HG03354 (cell line): Measurements from ENCODE around the gene RBM19.

Source experiments
- ATAC-seq: cut with Tn5 transposase; IDR thresholded peaks from one replicate; pipeline ENCODE4 v1.9.1; 2021; ENCODE audit warnings: mild to moderate bottlenecking; ENCODE audit not compliant: unreplicated experiment, poor library complexity, severe bottlenecking

Gene RBM19

DNA sequence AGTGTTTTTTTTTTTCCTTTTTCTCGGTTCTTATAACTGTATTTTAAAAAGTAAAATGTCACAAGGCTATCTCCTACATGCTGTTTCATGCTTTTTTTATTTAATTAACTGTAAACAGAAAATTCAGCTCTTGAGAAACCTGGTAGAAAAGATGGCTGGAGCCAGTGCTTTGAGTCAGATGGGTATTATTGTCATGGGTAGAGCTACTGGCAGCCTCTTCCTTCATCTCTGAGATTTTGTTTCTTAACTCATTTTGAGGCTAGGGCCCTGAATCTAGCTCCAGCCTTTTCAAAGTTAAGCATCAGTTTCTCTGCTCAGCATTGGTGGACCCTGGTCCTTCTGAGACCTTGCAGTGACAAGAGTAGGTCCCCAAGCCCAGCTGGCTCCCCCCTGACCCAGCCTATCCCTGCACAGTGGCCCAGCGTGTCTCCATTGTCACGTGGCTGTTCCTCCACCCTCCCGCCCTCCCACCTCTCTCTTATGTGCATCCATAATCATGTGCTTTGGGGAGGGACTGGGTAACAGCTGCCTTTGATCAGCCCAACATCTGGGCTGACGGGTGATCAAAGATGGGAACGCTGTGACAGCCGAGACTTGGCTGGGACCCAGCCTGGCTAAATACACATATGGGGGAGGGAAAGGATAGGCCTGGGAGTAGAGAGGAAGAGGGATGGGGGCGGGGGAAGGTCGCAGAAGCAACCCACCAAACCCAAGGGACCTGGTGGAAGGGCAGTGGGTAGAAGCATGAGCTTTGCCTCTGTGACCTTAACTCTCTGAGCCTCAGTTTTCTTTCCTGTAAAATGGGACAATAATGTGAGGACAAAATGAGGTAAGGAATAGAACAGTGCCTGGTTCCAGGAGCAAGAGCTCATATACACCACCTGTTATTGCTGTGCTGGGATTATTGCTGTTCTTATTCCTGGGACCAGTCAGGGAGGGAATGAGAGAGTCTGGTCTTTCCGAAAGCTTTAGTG lies 24.4 kb upstream of the RBM19 start:
- no peak for ATAC-seq

DNA sequence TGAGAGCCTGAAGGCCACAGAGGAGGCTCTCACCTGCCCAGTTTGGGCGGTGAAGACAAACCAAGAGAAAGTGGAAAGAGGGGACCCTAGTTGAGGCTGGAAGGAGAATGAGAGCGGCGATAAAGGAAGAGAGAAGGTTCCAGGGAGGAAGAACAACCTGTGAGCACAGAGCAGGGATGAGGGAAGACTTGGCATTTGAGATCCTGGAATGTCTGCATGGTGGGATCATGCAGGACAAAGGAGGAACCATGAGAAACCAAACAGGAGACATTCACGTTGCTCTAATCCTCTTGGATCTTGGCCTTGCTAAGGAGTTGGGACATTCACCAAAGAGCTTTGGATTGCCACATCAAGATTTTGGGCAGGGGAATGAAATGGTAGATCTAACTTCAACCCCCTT lies 22.9 kb upstream of the RBM19 start:
- ATAC-seq, result no peak

DNA sequence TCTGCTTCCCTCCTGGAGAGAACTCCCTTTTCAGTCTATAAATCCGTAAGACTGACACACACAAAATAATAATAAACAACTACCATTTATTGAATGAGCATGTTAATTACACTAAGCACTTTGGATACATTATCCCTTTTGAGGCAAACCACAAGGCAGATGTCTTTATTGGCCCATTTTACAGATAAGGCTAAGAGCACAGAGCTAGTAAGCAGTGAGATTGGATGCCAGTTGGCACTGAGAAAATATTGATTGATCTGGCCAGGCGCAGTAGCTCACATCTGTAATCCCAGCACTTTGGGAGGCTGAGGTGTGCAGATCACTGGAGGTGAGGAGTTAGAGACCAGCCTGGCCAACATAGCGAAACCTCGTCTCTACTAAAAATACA lies 21.9 kb upstream of the RBM19 start:
- ATAC-seq, result no peak

DNA sequence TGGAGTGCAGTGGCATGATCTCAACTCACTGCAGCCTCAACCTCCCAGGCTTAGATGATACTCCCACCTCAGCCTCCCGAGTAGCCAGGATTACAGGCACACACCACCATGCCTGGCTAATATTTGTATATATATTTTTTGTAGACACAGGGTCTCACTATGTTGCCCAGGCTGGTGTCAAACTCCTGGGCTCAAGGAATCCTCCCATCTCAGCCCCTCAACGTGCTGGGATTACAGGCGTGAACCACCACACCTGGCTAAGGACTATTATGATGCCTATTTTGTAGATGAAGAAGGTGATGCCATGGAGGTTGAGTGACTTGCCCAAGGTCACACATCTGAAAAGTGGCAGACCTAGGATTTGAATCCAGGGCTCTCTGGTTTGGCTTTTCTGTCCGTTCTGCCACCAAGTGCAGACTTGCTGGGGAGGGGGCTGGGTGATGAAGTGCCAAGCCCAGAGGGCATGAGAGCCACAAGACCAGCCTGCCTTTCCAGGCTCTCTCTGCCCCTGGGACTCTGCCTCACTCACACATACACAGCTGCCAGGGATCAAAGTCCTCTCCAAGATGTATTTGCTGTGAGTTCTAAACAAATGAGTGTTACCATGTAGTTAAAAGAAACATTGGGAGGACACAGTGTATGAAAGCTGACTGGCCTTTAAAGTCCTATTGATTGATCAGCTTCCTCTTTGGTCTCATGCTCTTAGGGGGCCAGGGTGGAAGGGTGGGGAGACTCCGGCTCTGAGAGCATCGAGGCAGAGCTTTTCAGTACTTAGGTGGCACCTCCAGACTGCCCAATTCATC lies 21.3 kb upstream of the RBM19 start:
- no peak for ATAC-seq

DNA sequence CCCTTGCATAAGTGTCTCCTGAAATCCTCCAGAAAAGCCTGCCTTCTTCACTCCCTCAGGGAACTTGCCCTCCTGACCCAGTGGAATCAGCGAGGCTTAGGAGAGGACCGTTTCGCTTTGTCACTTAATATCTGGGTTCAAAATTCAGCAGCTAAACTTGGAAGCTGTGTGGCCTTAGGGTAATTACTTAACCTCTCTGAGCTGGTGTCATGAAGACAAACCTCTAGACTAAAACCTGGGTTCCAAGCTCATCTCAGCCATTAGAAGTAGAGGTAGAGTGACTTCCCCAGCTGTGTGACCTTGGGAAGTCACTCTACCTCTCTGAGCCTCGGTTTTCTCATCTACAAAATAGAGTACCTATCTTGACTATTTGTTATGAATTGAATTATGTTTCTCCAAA lies 18.3 kb upstream of the RBM19 start:
- no peak for ATAC-seq

DNA sequence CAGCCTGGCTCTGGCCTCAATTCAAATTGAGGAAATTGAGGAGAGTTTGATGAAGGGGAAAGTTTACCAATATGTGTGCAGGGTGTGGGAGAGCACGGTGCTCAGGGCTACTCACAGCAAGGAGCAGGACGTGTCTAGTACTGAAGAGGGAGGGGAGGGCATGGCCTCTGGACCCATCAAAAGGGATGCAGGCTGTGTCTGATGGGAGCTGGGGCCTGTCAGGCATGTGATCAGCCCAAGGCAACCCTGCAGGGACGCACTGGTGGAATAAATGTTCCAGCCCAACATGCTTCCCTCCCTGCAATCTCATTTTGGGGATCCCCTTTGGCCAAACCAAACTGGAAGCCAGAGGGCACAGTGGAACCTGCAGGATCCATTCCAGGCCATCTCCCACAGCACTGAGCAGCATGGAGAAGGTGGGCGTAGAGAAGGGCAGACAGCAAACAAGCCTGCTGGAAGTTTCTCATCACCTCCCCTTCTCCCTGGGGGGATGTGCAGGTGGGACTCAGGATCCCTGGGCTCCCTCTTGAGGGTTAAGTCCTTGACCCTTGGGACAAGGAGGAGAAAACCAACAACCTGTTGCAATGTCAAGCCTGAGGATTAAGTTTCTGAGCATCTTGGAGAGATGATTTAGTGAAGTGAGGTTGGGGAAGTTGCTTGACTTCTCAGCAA lies 17.8 kb upstream of the RBM19 start:
- no peak for ATAC-seq

DNA sequence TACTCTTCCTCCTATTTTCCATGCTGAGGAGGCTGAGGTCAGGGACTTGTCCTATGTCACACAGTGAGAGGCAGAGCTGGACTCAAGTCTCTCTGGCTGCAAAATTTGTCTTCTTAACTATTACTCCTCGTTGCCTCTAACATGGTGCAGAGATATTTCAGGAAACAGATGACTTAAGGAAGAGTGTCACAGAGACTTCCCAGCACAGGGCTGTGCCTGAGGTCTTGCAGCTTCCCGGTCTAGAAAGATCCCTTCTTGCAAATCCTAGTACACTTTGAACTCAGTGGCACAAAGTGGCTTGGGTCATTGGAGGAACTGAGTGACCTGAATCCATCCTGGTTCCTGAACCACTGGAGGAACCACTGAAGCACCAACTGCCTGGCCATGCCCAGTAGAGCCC lies 17.1 kb upstream of the RBM19 start:
- ATAC-seq, result no peak

DNA sequence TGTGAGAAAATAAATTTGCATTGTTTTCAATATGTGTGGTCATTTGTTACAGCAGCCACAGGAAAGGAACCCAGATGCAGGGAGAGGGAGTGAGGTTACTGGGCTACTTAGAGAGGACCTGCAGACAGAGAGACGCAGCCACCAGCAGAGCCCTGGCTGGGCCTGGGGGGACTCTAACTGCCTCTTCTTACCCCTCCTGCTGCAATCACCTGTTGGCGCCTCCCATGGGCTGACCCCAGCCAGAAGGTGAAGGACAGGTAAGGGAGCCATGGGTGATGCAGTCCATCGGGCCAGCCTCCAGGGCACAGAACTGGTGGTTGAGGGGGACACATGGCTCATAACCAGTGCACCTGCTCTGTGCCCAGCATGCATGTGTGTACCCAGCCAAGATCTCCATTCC lies 15.8 kb upstream of the RBM19 start:
- ATAC-seq, result no peak

DNA sequence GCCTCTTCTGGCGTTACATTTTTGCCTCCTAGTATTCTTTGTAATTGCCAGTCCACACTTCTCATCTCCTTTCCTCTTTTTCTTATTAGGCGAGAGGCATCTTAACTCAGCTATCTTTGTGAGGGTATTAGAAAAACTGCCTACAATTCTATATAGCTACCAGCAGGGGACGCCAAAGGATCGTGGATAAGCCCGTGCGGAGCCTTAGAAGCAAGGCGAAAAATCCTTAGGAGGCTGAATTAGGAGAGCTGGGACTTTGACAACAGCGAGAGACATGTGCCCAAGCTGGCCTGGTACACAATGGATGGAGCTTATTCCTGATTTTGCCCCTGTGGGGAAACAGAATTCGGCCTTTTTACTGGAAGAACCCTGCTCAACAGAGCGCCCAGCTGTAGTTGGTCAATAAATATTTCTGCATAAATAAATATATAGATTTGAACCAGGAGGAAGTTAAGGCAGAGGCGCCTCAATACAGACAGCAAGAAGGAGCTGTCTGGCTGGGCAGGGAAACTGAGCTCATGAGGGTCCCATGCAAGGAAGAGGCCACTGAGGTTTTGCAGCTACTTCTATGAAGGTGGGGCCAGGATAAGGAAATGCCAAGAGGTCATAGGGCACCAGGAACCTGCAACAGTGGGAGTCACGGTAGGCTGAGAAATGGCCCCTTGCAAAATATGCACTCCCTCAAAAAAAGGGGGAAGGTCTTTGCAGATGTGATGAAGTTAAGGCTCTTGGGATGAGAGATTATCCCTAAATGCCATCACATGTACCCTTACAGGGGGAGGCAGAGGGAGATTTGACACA lies 14.6 kb upstream of the RBM19 start:
- no peak for ATAC-seq

DNA sequence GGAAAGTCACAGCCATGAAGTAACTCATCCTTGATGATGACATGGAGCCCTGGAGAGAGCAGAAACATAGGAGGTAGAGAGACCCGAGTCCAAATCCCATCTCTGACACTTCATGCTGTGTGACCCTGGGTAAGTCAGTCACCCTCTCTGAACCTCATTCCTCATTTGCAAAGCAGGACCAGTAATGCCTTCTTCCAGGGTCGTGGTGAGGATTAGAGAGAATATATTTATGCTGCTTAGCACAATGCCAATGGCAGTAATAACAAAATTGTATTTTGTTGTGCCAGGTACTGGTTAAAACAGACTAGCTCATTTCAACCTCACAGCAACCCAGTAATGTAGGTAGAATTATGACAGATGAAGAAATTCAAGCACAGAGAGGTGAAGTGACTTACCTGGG lies 13.9 kb upstream of the RBM19 start:
- ATAC-seq, result no peak

DNA sequence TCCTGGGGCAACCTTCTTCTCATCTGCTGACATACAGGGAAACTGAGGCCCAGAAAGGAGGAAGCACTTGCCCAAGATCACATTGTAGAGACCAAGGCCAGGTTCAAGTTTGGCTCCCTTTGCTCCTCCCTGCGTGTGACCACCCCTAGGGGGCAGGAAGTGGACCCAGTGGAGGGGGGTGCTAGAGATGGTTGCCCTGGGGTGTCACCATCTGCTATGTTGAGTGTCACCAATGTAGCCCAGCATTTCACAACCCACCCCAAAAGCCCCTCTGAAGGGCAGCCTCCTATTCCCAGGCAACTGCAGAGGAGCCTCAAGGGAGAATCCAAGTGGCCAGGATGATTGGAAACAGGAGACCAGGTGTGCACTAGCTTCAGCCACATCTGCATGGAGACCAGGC lies 12.0 kb upstream of the RBM19 start:
- ATAC-seq, result no peak

DNA sequence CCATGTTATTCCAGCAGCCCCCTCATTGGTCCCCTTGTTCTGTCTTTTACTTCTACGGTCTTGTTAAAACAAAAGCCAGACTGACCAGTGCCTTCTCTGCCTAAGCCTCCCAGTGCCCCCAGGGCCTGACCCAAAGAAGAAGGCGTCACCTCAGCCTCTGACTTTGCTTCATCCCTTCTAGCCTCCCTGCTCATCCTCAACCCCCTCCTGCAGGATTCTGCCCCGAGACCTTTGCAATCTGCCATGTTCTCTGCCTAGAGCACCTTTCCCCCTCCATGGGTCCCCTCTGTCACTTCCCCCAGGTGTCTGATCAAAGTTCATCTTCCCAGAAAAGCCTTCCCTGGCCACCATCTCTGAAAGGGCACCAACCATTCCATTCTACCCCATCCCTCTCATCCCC lies 7.9 kb upstream of the RBM19 start:
- no peak for ATAC-seq

DNA sequence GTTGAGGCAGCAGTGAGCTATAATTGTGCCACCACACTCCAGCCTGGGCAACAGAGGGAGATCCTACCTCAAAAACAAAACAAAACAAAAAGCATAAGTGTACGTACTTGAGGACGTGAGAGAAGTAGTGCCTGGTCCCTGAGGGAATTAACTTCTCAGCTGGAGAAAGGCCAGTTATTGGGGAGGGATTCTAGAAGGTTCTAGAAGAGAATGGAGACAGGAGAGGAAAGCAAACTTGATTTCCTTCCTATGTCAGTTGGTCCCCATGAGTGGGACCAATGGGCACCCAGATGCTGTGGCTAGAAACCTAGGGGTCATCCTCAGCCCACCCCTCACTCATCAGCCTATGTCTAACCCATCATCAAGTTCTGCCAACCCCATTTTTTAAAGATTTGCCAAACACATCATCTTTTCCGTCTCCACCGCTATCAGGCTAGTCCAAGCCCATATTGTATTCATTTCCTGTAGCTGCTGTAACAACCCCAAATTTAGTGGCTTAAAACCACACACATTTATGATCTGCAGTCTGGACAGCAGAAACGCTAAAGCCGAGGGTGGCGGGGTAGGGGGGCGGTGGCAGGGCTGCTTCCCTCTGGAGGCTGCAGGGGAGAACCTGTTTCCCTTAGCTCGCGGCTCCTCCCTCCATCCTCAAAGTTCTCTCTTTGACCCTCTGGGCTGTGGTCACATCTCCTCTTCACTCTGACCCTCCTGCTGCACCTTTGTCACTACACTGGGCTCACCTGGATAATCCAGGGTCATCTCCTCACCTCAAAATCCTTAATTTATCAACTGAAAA lies 7.2 kb upstream of the RBM19 start:
- no peak for ATAC-seq

DNA sequence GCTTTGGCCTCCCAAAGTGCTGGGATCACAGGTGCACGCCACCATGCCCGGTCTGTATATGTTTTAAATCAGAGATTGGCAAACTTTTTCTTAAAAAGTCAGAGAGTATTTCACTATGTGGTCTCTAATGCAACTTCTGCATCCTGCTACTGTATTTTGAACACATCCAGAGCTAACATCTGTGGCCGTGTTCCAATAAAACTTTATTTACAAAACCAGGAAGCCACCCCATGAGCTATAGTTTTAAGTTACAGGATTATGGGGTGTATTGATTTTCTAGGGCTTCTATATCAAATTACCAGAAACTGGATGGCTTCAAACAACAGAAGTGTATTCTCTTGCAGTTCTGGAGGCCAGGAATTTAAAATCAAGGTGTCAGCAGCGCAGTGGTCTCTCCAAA lies 5.3 kb upstream of the RBM19 start:
- ATAC-seq, result no peak

DNA sequence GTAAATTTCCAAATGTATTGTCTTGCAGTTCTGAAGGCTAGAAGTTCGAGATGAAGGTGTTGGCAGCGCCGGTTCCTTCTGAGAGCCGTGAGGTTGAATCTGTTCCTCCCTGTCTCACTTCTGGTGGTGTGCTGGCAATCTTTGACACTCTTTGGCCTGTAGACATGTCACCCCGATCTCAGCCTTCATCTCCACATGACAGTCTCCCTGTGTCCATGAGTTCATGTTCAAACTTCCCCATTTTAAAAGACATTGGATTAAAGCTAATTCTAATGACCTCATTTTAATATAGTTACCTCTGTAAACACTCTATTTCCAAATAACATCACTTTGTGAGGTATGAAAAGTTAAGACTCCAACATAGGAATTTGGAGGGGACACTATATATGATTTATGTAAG lies 4.1 kb upstream of the RBM19 start:
- no peak for ATAC-seq

DNA sequence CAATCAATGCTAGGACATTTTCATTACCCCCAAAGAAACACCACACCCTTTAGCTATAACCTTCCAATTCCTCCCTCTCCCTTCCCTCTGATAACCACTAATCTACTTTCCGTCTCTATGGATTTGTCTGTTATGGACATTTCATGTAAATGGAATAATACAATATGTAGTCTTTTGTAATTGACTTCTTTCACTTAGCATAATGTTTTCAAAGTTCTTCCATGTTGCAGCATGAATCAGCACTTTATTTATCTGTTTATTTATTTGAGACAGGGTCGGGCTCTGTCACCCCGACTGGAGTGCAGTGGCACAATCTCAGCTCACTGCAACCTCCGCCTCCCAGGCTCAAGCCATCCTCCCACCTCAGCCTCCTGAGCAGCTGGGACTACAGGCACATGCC lies 1.2 kb upstream of the RBM19 start:
- ATAC-seq, result no peak

DNA sequence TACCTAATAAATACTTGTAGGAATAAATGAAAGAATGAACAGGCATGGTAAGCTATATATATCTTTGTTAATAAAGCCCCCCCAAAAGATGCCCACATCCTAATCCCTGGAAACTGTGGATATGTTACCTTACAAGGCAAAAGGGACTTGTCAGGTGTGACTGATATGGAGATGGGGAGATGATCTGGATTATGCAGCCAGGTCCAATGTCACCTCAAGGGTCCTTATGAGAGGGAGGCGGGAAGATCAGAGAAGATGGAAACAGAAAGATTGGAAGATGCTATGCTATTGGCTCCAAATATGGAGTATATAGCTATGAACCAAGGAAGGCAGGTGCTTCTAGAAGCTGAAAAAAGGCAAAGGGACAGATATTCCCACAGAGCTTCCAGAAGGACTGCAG lies 3.4 kb downstream of the RBM19 start:
- no peak for ATAC-seq

DNA sequence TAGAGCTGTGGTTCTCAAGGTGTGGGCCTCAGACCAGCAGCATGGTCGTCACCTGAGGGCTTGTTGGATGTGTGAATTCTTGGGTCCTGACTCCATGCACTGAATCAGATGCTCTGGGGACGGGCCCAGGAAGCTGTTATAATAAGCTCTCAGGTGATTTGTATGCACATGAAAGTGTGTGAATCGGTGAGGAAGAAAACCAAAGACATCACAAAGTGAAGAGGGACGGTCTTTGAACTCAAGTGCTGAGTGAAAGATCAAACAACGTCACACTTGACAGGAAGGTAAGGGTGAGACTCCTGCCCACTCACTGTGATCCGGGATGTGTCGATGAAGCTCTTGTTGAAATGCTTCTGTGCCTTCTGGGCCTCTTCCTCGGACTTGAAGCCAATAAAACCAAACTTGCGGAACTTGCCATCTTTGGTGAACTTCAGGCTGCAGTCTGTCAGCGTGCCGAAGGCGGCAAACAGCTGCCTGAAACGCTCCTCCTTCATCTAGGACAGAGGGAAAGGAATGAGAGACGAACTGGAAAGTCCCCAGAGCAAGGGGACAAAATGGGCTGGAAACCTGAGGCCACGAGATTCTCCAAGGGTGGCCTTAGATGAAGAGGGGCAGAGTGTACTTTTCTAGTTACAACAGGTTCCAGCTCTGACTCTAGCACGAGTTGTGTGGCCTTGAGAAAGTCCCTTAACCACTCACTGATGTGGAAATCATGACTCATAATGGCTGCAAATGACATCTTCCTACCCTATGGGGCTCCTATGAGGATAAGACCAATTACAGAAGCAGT lies 4.0 kb downstream of the RBM19 start:
- ATAC-seq, result no peak
